Measurements from ENCODE around the gene CYP24A1. TPM values are rescaled to one million over a fixed set of nuclear protein-coding genes. Genes with fewer than 3 reads are reported as not detected.

CYP24A1 gene
- polyA plus RNA-seq, 1 donor (not counting 4 experiments of a cell fraction or from before 2014, with no cell fraction given) = 18.2 TPM

GRCh38 chr20:54212871-54213270 lies 39.1 kb upstream of the CYP24A1 start:
- Histone ChIP-seq H3K9ac (ENCODE audit: control insufficient read depth, extremely low read depth, insufficient read depth, low read length) (no peak overlapping the region), H3K79me2 (ENCODE audit: control insufficient read depth, insufficient read depth, low read length) (peaks cover 62% of the 10 kb centered on the region), H3K4me3 (ENCODE audit: control insufficient read depth in 2 of 3, extremely low read depth in 1 of 3, insufficient read depth in 2 of 3, low read depth in 1 of 3, low read length in 3 of 3) (no peak overlapping the region), H4K20me1 (ENCODE audit: control insufficient read depth, extremely low read depth, insufficient read depth, low read length) (peaks cover 2% of the 10 kb centered on the region), H3K4me2 (ENCODE audit: control insufficient read depth, extremely low read depth, insufficient read depth, low read depth, low read length) (no peak overlapping the region), H3K9me3 (ENCODE audit: control insufficient read depth, low read depth, low read length) (no peaks in the 10 kb centered on the region), H3K36me3 (ENCODE audit: control insufficient read depth in 2 of 2, extremely low read depth in 1 of 2, insufficient read depth in 2 of 2, low read length in 2 of 2) (peaks cover 5 to 20% of the 10 kb centered on the region in 2 experiments), H3K27ac (ENCODE audit: control insufficient read depth, insufficient read depth, low read length) (no peak overlapping the region), H3K4me1 (ENCODE audit: control insufficient read depth, extremely low read depth, insufficient read depth, low read length) (peaks cover 14% of the 10 kb centered on the region), H3K9me1 (ENCODE audit: control insufficient read depth, extremely low read depth, insufficient read depth, low read length) (no peaks in the 10 kb centered on the region), H3K27me3 (ENCODE audit: control insufficient read depth, extremely low read depth, insufficient read depth, low read length) (no peaks in the 10 kb centered on the region), H2AFZ (ENCODE audit: control insufficient read depth, low read length) (no peak overlapping the region)
- TF ChIP-seq CTCF (optimal IDR thresholded peaks at IDR 0.05 in 1 of 3, IDR thresholded peaks at IDR 0.05 in 1 of 3, conservative IDR thresholded peaks at IDR 0.05 in 1 of 3; ENCODE audit: extremely low read depth in 1 of 3, insufficient read depth in 2 of 3, low read length in 3 of 3) = no peak
- no peak for TF ChIP-seq EZH2 (IDR thresholded peaks at IDR 0.05; ENCODE audit: low read length)
- FAIRE-seq = no peak
- dilution Hi-C loops (cut with MboI; ENCODE audit: extremely low pct_ligation_motif_present, low sequenced_read_pairs) = loop anchor here (10.0 kb wide), 1 partner anchor 452 kb away; no protein-coding TSS in a partner anchor
- no peak for DNase-seq (ENCODE audit: low read depth, low spot score)

- no peak overlapping the region for H3K4me3 ChIP-seq (ENCODE audit: control insufficient read depth in 2 of 3, extremely low read depth in 1 of 3, insufficient read depth in 2 of 3, low read depth in 1 of 3, low read length in 3 of 3)
- H3K9me1 ChIP-seq (ENCODE audit: control insufficient read depth, extremely low read depth, insufficient read depth, low read length) = no peaks in the 10 kb centered on the region
- no peaks in the 10 kb centered on the region for H3K9me3 ChIP-seq (ENCODE audit: control insufficient read depth, low read depth, low read length)
- TF ChIP-seq CTCF (optimal IDR thresholded peaks at IDR 0.05 in 1 of 3, IDR thresholded peaks at IDR 0.05 in 1 of 3, conservative IDR thresholded peaks at IDR 0.05 in 1 of 3; ENCODE audit: extremely low read depth in 1 of 3, insufficient read depth in 2 of 3, low read length in 3 of 3) = no peak
- DNase-seq (ENCODE audit: low read depth, low spot score) (no peak), FAIRE-seq (no peak)
- dilution Hi-C loops (cut with MboI; ENCODE audit: extremely low pct_ligation_motif_present, low sequenced_read_pairs) = loop anchor here (10.0 kb wide), 1 partner anchor 453 kb away; no protein-coding TSS in a partner anchor
- no peak overlapping the region for H3K9ac ChIP-seq (ENCODE audit: control insufficient read depth, extremely low read depth, insufficient read depth, low read length)
- H3K4me1 ChIP-seq (ENCODE audit: control insufficient read depth, extremely low read depth, insufficient read depth, low read length) = peaks cover 14% of the 10 kb centered on the region
- peaks cover 3 to 20% of the 10 kb centered on the region in 2 experiments for H3K36me3 ChIP-seq (ENCODE audit: control insufficient read depth in 2 of 2, extremely low read depth in 1 of 2, insufficient read depth in 2 of 2, low read length in 2 of 2)
- H3K27me3 ChIP-seq (ENCODE audit: control insufficient read depth, extremely low read depth, insufficient read depth, low read length) = no peaks in the 10 kb centered on the region
- no peak overlapping the region for H2AFZ ChIP-seq (ENCODE audit: control insufficient read depth, low read length)
- peaks cover 62% of the 10 kb centered on the region for H3K79me2 ChIP-seq (ENCODE audit: control insufficient read depth, insufficient read depth, low read length)
- no peak overlapping the region for H3K4me2 ChIP-seq (ENCODE audit: control insufficient read depth, extremely low read depth, insufficient read depth, low read depth, low read length)
- H3K27ac ChIP-seq (ENCODE audit: control insufficient read depth, insufficient read depth, low read length) = no peak overlapping the region
- H4K20me1 ChIP-seq (ENCODE audit: control insufficient read depth, extremely low read depth, insufficient read depth, low read length) = peaks cover 2% of the 10 kb centered on the region
These were observed 38.4 kb upstream of the CYP24A1 start for GRCh38 chr20:54212226-54212625.
